Activated CD8-positive, alpha-beta memory T cell treated with anti-CD3 and anti-CD28 coated beads, Interleukin-2, amount 50 U/mL, for 48 hours (primary cell): Measurements from ENCODE around the gene ASB2.
A peak's percentile ranks its signal among the peaks of the same experiment; 100 is the strongest.

Source experiments
- DNase-seq: peaks from one replicate; pipeline ENCODE4 v3.0.0-alpha.2; 2020

ASB2 gene

GRCh38 chr14:93977790-93978581 lies 1.6 kb upstream of the ASB2 start:
- DNase-seq: peak; percentile 83

DNA sequence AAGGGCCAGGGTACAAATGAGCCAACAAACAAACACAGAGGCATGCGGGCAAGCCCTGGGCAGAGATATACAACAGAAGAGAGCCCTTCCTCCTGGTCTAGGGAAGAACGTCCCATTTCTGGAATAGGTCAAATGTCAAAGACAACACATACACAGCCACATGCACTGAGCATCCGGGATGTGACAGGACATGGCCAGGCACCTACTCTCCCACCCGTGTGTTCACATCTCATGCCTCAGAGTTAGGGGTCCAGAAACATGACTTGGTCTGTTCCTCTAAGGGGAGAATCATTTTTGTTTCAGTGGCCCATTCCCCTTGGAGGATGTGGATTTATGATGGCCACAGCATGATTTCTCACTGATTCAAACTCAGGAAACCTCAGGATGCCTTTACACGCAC lies 801 bp upstream of the ASB2 start:
- DNase-seq: peak; percentile 63

- no peak for DNase-seq
These were observed 436 bp downstream of the ASB2 start for GRCh38 chr14:93975791-93976476.

DNA sequence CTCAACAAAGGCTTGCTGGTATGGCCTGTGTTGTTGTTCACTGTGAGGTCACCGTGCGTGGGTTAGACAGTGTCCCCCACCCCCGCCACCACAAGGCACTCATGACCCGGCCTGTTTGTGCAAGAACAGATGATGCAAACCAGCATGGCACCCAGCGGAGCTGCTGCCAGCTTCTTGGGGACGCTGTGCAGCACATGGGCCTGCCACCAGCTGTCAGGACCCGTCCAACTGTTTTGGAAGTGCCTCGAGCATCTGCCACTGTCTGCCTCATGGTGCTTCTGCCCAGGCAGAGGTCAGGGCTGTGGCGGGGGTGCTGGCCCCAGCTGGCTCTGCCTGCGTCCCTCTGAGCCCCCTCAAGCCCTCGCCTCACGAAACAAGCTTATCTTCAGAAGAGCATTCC lies 1.5 kb downstream of the ASB2 start:
- DNase-seq: no peak

DNA sequence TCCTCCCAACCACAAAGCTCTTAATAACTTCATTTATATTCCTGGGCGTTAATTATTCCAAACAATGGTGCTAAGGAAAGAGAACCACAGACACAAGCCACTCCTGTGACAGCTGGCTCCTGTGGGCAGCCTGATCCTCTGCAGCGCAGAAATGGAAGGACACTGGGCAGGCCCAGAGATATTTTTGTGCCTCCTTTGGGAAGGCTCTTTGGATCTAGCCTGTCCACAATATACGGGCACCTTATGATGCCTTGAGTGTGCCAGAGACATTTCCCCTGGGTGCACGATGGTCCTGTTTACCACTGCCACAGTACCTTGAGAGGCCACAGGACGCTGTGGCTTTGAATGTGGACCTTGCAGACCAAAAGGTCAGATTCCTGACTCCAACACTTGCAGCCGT lies 2.1 kb downstream of the ASB2 start:
- DNase-seq: no peak

GRCh38 chr14:93973607-93974006 lies 2.8 kb downstream of the ASB2 start:
- no peak for DNase-seq

- DNase-seq: peak; percentile 69
These were observed 3.7 kb downstream of the ASB2 start for GRCh38 chr14:93972618-93973205.

GRCh38 chr14:93971635-93972027 lies 4.7 kb downstream of the ASB2 start:
- no peak for DNase-seq

DNA sequence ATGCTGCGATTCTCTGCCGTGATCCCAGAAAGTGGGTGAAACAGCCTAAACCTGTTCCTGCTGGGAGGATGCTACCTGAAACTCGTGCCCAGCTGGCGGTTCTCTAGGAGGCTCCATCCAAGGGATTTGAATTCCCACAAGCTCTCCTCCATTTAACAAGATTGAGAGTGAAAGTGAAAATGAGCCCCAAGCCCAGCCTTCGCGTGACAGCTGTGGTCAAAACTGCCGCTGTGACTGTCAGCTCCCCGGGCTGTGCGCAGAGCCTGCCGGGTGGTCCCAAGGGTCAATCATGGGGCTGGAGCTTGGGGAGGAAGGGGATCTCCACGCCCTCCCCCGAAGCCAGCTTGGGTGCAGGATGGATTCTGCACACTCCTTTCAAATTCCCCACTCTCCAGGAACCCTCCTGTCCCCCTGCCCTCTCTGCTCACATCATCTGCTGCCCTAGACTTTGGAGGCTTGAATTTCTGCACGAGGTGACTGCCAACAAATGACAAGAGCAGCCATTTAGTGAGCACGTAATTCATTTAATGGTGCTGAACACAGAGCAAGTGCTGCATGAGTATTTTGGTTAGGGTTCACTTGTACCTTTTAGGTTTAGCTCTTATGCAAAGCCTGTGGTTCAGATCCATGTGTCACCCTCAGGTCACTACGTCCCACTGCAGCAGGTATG lies 5.3 kb downstream of the ASB2 start:
- peak; percentile 83 for DNase-seq

- DNase-seq: peak; percentile 75
These were observed 5.8 kb downstream of the ASB2 start for GRCh38 chr14:93970585-93970964.

DNA sequence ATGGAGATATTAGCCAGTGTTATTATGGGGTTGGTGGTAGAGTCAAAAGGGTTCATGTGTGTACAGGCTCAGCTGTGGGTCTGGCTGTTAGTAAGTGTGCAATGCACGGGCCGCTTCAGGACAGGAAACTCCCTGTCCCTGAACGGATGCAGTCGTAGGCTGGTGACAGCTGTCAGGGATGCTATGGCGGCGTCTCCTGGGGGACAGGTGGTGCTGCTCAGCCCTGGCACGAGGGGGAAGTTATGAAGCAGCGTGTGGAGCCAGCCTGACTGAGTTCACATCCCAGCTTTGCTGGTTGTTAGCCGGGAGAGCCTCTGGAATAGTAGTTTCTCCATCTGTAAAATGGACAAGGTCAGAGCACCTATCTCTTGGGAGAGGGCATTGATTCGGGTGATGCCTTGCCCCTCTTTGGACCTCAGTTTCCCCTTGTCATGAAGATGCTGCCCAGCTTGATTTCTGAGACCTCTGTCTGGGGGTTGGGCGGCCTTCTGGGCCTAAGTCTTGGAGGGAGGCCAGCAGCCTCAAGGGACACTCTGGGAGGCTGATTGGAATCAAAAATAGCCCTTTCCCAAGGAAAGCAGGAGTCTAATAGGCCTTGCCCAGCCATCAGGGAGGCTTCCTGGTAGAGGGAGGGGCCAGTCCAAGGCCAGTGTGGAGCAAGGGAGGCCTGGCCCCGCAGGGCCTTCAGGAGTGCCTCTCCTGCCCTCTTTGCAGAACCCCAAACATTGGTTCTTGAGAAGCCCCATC lies 7.1 kb downstream of the ASB2 start:
- no peak for DNase-seq

GRCh38 chr14:93967637-93968250 lies 8.6 kb downstream of the ASB2 start:
- DNase-seq: no peak

GRCh38 chr14:93965946-93966474 lies 10.4 kb downstream of the ASB2 start:
- no peak for DNase-seq

- DNase-seq: no peak
These were observed 11.0 kb downstream of the ASB2 start for GRCh38 chr14:93965287-93965821.

GRCh38 chr14:93964820-93965286 lies 11.5 kb downstream of the ASB2 start:
- no peak for DNase-seq

DNA sequence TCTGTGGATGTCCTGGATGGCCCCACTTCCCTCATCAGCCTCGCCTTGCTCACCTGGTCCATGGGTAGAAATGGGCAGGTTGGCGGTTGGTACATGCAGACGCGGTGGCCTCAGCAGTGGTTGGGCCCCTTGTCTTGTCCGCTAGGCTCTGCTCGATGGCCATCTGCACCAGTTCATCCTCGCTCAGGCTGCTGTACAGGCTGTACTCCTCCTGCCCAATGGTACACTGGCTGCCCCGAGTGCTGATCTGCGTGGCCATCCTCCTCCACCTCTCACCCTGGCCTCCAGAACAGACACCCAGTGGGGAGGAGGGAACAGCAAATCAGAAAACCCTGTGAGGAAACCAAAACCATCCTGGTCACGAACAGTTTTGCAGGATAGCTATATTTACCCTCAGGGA lies 12.1 kb downstream of the ASB2 start:
- DNase-seq: no peak

GRCh38 chr14:93963692-93964091 lies 12.7 kb downstream of the ASB2 start:
- no peak for DNase-seq

DNA sequence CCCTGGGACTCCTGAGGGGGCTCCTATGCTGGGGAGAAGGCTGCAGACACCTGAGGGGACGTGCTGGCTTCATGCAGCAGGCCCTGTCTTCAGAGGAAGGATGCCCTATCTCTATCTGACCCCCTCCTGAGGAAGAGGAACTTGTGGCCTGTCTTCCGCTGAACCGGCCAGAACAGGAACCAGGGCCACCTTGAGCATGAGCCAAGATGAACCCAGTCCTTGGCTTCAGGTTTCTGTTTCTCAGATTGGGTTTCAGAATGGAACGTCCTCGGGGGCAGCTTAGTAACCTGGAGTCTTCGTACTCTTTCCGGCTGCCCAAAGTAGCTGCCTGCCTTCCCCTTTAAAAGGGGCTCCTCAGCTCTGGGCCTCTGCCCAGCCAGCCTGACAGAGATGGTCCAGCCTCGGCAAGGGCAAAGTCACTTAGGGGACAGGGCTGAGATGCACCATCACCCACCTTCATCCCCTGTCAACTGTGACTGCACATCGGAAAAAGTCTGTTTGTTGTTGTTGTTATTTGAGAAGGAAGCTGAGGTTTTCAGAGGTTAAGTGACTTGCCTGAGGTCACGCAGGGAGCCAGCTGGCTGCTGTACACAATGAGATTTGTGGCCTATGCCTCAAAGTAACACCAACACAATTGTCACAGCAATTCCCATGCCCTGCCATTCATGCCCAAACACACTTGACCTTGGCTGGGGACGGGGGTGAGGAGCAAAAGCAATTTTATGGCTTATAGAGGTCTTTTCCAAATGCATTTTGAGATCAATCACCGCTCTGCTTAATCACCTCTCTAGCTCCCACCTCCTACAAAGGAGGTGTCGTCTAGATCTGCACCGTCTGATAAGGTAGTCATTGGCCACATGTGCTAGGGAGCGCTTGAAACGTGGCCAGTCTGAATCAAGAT lies 13.4 kb downstream of the ASB2 start:
- DNase-seq: peak; percentile 79

DNA sequence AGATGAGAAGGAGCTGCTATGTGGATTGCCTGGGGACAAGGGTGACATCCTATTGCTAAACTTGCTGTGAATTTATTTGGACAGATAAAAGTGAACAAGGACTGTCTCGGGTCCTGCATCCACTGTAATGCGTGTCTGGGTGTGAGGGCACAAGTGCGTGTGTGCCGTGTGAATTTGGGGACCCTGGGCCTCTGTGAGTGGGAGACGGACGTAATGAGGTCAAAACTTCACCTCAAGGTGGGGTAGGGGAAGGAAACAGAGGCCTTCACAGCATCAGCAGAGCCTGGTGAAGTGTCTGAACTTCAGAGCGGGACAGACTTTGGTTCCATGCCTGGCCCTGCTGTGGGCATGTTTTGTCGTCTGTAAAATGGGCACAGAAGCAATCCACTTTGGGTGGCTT lies 14.8 kb downstream of the ASB2 start:
- DNase-seq: no peak

GRCh38 chr14:93960774-93961438 lies 15.5 kb downstream of the ASB2 start:
- DNase-seq: no peak
